H9 (cell line): ENCODE measurements around the gene SRP68. TPM values are rescaled to one million over a fixed set of nuclear protein-coding genes. Genes with fewer than 3 reads are reported as not detected.

Experiments used
- DNase-seq: peaks from one replicate; pipeline ENCODE4 v3.0.0-alpha.2; 2017
- H2AFZ ChIP-seq: one replicate; pipeline ENCODE4 v1.6.1; 2013; ENCODE audit warnings: mild to moderate bottlenecking, low read length, control low read depth, moderate library complexity
- H2AK5ac ChIP-seq: 2 replicates; pipeline ENCODE4 v1.6.1; 2013; ENCODE audit warnings: low read length, control low read depth, mixed read lengths; ENCODE audit not compliant: insufficient read length
- H2BK120ac ChIP-seq: one replicate; pipeline ENCODE4 v1.6.1; 2013; ENCODE audit warnings: low read depth, mild to moderate bottlenecking, low read length, control low read depth, inconsistent platforms; ENCODE audit not compliant: poor library complexity, severe bottlenecking
- H2BK12ac ChIP-seq: 2 replicates; pipeline ENCODE4 v1.6.1; 2013; ENCODE audit warnings: low read length, control low read depth, mixed read lengths, low read depth; ENCODE audit not compliant: insufficient read length
- H2BK15ac ChIP-seq: 2 replicates; pipeline ENCODE4 v1.6.1; 2013; ENCODE audit warnings: low read depth, low read length, control low read depth
- H2BK20ac ChIP-seq: one replicate; pipeline ENCODE4 v1.6.1; 2013; ENCODE audit warnings: low read depth, mild to moderate bottlenecking, low read length, control low read depth, inconsistent platforms; ENCODE audit not compliant: poor library complexity, severe bottlenecking
- H2BK5ac ChIP-seq: 2 replicates; pipeline ENCODE4 v1.6.1; 2013; ENCODE audit warnings: low read length, control low read depth, mixed read lengths; ENCODE audit not compliant: insufficient read length
- H3K14ac ChIP-seq: 2 replicates; pipeline ENCODE4 v1.6.1; 2013; ENCODE audit warnings: low read length, control low read depth; ENCODE audit not compliant: insufficient read depth
- H3K18ac ChIP-seq: 2 replicates; pipeline ENCODE4 v1.6.1; 2013; ENCODE audit warnings: low read depth, mild to moderate bottlenecking, mixed read lengths, low read length, control low read depth; ENCODE audit not compliant: insufficient read length
- H3K23ac ChIP-seq: 2 replicates; pipeline ENCODE4 v1.6.1; 2013; ENCODE audit warnings: low read length, control low read depth, mixed read lengths, low read depth; ENCODE audit not compliant: insufficient read length
- H3K23me2 ChIP-seq: 2 replicates; pipeline ENCODE4 v1.6.1; 2013; ENCODE audit warnings: low read depth, mild to moderate bottlenecking, mixed read lengths, low read length, control low read depth; ENCODE audit not compliant: insufficient read length, poor library complexity, severe bottlenecking
- H3K27ac ChIP-seq: 2 replicates; pipeline ENCODE4 v1.5.1; 2013; ENCODE audit warnings: low read length, control low read depth, mixed read lengths, low read depth; ENCODE audit not compliant: insufficient read length
- H3K27me3 ChIP-seq: 2 replicates; pipeline ENCODE4 v1.6.1; 2013; ENCODE audit warnings: low read length, control low read depth, inconsistent platforms; ENCODE audit not compliant: insufficient read depth
- H3K4ac ChIP-seq: 2 replicates; pipeline ENCODE4 v1.6.1; 2013; ENCODE audit warnings: low read depth, mild to moderate bottlenecking, control low read depth, inconsistent platforms, low read length, moderate library complexity
- H3K4me1 ChIP-seq: 2 replicates; pipeline ENCODE4 v1.6.1; 2013; ENCODE audit warnings: low read length, control low read depth, inconsistent platforms; ENCODE audit not compliant: insufficient read depth
- H3K4me2 ChIP-seq: 2 replicates; pipeline ENCODE4 v1.6.1; 2013; ENCODE audit warnings: low read length, control low read depth, mixed read lengths; ENCODE audit not compliant: insufficient read length, insufficient read depth
- H3K56ac ChIP-seq: 2 replicates; pipeline ENCODE4 v1.6.1; 2013; ENCODE audit warnings: low read depth, mild to moderate bottlenecking, mixed read lengths, low read length, control low read depth; ENCODE audit not compliant: insufficient read length
- H3K79me1 ChIP-seq: 2 replicates; pipeline ENCODE4 v1.6.1; 2013; ENCODE audit warnings: low read depth, mild to moderate bottlenecking, moderate library complexity, low read length, control low read depth, inconsistent platforms; ENCODE audit not compliant: insufficient read depth, poor library complexity, severe bottlenecking
- H3K79me2 ChIP-seq: 2 replicates; pipeline ENCODE4 v1.6.1; 2013; ENCODE audit warnings: low read length, control low read depth, inconsistent platforms; ENCODE audit not compliant: insufficient read depth
- H3K9ac ChIP-seq: 2 replicates; pipeline ENCODE4 v1.6.1; 2013; ENCODE audit warnings: low read length, control low read depth, mixed read lengths; ENCODE audit not compliant: insufficient read length; ENCODE audit errors: extremely low read depth
- H3K9me3 ChIP-seq: one replicate; pipeline ENCODE4 v1.6.1; 2013; ENCODE audit warnings: low read depth, low read length, inconsistent platforms; ENCODE audit not compliant: control insufficient read depth
- H3T11ph ChIP-seq: one replicate; pipeline ENCODE4 v1.6.1; 2013; ENCODE audit warnings: mild to moderate bottlenecking, low read length, control low read depth, inconsistent platforms
- H4K20me1 ChIP-seq: one replicate; pipeline ENCODE4 v1.6.1; 2013; ENCODE audit not compliant: control insufficient read depth, insufficient read length, insufficient read depth
- H4K5ac ChIP-seq: 2 replicates; pipeline ENCODE4 v1.6.1; 2013; ENCODE audit warnings: low read depth, mild to moderate bottlenecking, mixed read lengths, low read length, control low read depth; ENCODE audit not compliant: insufficient read length
- H4K8ac ChIP-seq: replicated peaks from 2 replicates; pipeline ENCODE4 v1.6.1; 2013; ENCODE audit warnings: low read length, control low read depth, mixed read lengths, low read depth; ENCODE audit not compliant: insufficient read length
- H4K91ac ChIP-seq: 2 replicates; pipeline ENCODE4 v1.6.1; 2013; ENCODE audit warnings: low read depth, mild to moderate bottlenecking, moderate library complexity, mixed read lengths, low read length, control low read depth; ENCODE audit not compliant: insufficient read length
- H3K27ac Mint-ChIP-seq, 3 experiments: 2 replicates in 2 of 3; 3 replicates in 1 of 3; pipeline ENCODE4 v1.8.0; 2020 to 2021; ENCODE audit warnings: mixed read lengths in 3 of 3, mild to moderate bottlenecking in 1 of 3, moderate library complexity in 1 of 3
- H3K27me3 Mint-ChIP-seq: 2 replicates; pipeline ENCODE4 v1.8.0; 2021; ENCODE audit warnings: low read depth, mild to moderate bottlenecking, moderate library complexity, mixed read lengths
- H3K36me3 Mint-ChIP-seq, 3 experiments: 2 replicates in 2 of 3; 3 replicates in 1 of 3; pipeline ENCODE4 v1.8.0; 2020 to 2021; ENCODE audit warnings: low read depth in 3 of 3, mixed read lengths in 3 of 3; ENCODE audit not compliant: insufficient read depth in 1 of 3
- H3K4me1 Mint-ChIP-seq, 2 experiments: 2 replicates each; pipeline ENCODE4 v1.8.0; 2020; ENCODE audit warnings: mixed read lengths in 2 of 2
- H3K4me3 Mint-ChIP-seq, 2 experiments: 2 replicates in 1 of 2; 3 replicates in 1 of 2; pipeline ENCODE4 v1.8.0; 2020 to 2021; ENCODE audit warnings: mild to moderate bottlenecking in 2 of 2, mixed read lengths in 2 of 2, moderate library complexity in 1 of 2
- H3K9me3 Mint-ChIP-seq, 2 experiments: 2 replicates in 1 of 2; 3 replicates in 1 of 2; pipeline ENCODE4 v1.8.0; 2020; ENCODE audit warnings: mild to moderate bottlenecking in 2 of 2, mixed read lengths in 2 of 2, moderate library complexity in 1 of 2
- WGBS: extraction: QIAGEN DNeasy Blood & Tissue Kit; methylation state at CpG from one replicate; pipeline ENCODE4 v1.1.7; 2013; ENCODE audit warnings: missing lambda C conversion rate, low lambda C conversion rate, mixed read lengths; ENCODE audit not compliant: insufficient read length; ENCODE audit errors: extremely low coverage; 5-methylcytosine and 5-hydroxymethylcytosine counted together
- total RNA-seq: library from RNA; stranded (reverse); gene quantifications from 2 replicates; pipeline ENCODE4 v1.2.1, GENCODE V29; 2021
- TF ChIP-seq, protein P1 (sequence below): fragments of 200-600 bp; sonication (generic); conservative IDR thresholded peaks from 3 replicates; pipeline ENCODE4 v1.8.0; 2021; ENCODE audit warnings: antibody characterized with exemption, mild to moderate bottlenecking

The SRP68 gene
- total RNA-seq, 1 experiment from 2014 or later, result 86.1 TPM

- H4K5ac ChIP-seq, result no peak overlapping the region
- no CpG with 5 or more reads among the region's 9 CpGs for WGBS
These were observed 7.2 kb upstream of the SRP68 start for GRCh38 chr17:76079535-76079955.

More at GRCh38 chr17:76079535-76079955, 7.2 kb upstream of the SRP68 start:
- Histone ChIP-seq H3K23me2 (peaks cover 22% of the 10 kb centered on the region), H3K56ac (no peak overlapping the region), H2AK5ac (no peak overlapping the region), H3K14ac (no peak overlapping the region; the same call in 1 of the 2 replicates), H3K27ac (no peak overlapping the region), H2BK15ac (no peak overlapping the region), H3K79me2 (no peaks in the 10 kb centered on the region), H4K8ac (no peak overlapping the region), H2BK12ac (no peak overlapping the region), H2AFZ (no peak overlapping the region), H3T11ph (no peak overlapping the region), H3K9ac (no peak overlapping the region), H3K23ac (no peak overlapping the region), H3K27me3 (peaks cover 47% of the 10 kb centered on the region), H2BK5ac (no peak overlapping the region), H3K18ac (no peak overlapping the region), H3K4ac (no peak overlapping the region), H3K79me1 (no peaks in the 10 kb centered on the region), H4K91ac (no peak overlapping the region), H3K4me2 (peak overlapping the region; percentile 56), H4K20me1 (peaks cover 3% of the 10 kb centered on the region), H3K4me1 (peaks cover 8% of the 10 kb centered on the region; the same call in 1 of the 2 replicates), H3K9me3 (no peaks in the 10 kb centered on the region), H2BK120ac (no peak overlapping the region), H2BK20ac (no peak overlapping the region)
- peak; percentile 34 for DNase-seq
- peaks cover 2 to 24% (median 10%) of the 10 kb centered on the region in 3 experiments; a peak in 6 of 7 replicates for H3K36me3 Mint-ChIP-seq
- peak overlapping the region; percentile 41 to 54; a peak in 3 of 5 replicates for H3K4me3 Mint-ChIP-seq
- H3K4me1 Mint-ChIP-seq, result peaks cover 47 to 58% of the 10 kb centered on the region in 2 experiments
- TF ChIP-seq, protein P1, sequence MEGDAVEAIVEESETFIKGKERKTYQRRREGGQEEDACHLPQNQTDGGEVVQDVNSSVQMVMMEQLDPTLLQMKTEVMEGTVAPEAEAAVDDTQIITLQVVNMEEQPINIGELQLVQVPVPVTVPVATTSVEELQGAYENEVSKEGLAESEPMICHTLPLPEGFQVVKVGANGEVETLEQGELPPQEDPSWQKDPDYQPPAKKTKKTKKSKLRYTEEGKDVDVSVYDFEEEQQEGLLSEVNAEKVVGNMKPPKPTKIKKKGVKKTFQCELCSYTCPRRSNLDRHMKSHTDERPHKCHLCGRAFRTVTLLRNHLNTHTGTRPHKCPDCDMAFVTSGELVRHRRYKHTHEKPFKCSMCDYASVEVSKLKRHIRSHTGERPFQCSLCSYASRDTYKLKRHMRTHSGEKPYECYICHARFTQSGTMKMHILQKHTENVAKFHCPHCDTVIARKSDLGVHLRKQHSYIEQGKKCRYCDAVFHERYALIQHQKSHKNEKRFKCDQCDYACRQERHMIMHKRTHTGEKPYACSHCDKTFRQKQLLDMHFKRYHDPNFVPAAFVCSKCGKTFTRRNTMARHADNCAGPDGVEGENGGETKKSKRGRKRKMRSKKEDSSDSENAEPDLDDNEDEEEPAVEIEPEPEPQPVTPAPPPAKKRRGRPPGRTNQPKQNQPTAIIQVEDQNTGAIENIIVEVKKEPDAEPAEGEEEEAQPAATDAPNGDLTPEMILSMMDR, result no peak
- no peak overlapping the region for H3K27ac Mint-ChIP-seq
- peaks cover 59% of the 10 kb centered on the region for H3K27me3 Mint-ChIP-seq
- H3K9me3 Mint-ChIP-seq, result no peaks in the 10 kb centered on the region; a peak in 2 of 5 replicates
